HG03066 (cell line): ENCODE measurements around the gene CCSER1.
"Not testable (repeated sequence)": the region's sequence is repeated elsewhere in the genome, so short reads cannot be mapped to it uniquely, and the experiment has no call there.

Experiments
- ATAC-seq: cut with Tn5 transposase; IDR thresholded peaks from one replicate; pipeline ENCODE4 v1.9.1; 2021; ENCODE audit warnings: low read depth; ENCODE audit not compliant: unreplicated experiment

The CCSER1 gene

DNA sequence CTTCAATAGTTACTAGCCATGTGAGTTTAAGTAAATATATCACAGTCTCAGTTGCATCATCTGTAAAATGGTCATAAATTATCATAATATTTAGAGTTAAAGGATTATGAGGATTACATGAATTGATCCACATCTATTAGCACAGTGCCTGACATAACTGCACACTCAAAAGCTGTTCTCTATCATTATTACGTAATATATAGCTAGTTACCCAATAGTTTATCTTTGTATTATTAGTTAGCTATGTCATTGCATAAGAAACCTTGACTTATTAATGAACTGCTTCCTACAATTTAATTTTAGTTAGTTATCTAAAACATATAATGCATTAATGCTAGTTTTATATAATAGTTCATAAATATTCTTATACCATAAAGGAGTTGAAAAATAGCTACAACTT lies 1099.7 kb downstream of the CCSER1 start:
- ATAC-seq, result no peak

DNA sequence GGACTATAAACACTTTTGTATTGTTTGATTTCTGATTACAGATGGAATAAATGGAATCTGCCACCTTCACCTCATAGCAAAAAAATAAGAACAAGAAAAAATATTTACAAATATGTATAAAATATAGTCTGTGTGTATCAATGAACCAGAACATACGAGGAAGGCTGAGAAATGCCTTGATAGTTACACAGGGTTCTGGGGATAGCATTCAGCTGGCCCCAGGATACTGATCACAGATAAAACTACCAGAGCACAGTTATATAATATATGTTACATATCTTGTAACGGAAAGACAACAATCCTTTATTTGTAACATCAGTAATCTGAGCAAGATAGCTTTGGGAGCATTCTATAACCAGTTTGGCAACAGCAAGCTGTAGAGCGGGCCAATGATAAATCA lies 1101.5 kb downstream of the CCSER1 start:
- ATAC-seq, result no peak

DNA sequence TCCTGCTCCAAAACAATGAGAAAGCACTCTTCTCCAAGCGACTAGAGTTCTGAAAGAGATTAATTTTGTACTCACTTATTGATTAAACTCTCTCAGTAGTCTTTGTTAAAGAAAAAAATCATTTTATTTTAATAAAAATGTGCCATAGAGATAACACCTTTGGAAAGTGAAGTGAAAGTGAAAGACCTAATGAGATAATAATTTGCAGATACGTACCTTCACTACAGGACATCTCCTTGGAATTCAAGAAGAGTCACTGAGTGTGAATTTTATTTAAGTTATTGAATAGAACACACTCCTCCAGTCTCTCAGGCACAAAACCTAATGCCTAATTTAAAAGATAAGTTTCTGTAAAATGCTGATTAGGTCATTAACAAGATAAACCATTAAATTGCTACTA lies 1106.0 kb downstream of the CCSER1 start:
- ATAC-seq, result no peak

DNA sequence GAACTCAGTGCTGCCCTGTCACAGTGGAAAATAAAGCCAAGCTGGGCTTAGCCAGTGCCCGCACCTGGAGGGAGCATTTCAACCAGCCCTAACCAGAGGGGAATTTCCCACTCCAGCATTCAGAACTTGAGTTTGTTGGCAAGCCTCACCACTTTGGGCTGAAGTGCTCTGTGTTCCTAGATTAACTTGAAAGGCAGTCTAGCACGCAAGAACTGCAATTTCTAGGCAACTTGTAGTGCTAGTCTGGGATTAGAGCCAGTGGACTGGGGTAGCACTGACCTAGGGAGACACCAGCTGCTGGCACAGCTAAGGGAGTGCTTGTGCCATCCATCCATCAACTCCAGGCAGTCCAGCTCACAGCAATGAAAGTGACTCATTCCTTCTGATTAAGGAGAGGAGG lies 1115.9 kb downstream of the CCSER1 start:
- ATAC-seq, result no peak

- ATAC-seq, result no peak
Observed at GRCh38 chr4:91256043-91256442, 1128.8 kb downstream of the CCSER1 start.

DNA sequence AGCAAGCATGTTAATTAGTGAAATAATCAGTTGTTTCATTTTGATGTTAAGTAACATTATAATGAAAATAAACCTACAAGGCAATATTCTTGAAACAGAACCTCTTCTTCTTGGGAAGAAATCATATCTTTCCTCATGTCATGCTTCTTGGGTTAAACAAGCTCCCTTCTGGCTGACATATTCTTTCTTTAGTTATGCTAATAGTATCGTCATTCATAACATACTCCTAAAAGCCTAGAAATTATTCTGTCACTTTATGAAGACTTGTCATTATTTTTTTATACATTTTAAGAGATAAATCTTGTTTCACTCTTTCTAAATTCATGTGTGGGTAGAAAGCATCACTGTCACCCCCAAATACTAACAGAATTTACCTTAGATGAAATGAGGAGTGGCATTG lies 1129.6 kb downstream of the CCSER1 start:
- no peak for ATAC-seq

DNA sequence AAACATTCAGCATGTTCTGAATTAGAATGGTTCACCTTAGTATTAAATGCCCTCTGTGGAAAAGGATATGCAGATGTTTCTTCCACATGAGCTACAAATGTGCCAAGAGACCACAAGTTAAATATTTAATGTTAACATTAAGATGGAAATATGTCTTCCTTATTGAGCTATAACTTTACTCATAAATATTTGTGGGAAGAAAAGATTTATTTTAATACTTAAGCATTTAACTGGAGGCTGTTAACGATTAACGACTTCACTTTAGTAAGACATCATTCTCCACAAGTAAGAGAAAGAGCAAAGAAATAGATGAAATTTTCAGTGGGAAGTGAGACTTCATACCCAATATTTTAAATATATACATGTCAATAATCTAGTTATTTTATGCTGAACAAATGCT lies 1130.5 kb downstream of the CCSER1 start:
- ATAC-seq, result no peak

GRCh38 chr4:91258326-91258725 lies 1131.1 kb downstream of the CCSER1 start:
- ATAC-seq, result no peak

DNA sequence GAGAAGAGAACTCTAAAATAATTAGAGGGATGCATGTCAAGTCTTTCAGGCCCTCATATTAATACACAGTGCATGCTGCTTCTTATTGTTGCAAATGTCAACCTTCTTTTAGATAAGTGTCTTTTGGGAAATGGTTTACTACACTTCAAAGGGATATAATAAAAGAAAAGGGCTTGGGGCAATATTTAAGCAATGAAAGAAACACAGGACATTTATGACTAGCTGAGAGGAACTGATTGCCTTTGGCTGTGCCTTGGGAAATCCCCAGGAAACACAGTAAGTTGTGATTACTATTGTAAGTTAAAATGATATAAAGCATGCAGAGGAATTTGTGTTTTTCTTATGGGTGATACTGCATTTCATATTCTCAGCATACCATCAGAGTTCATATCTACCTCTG lies 1140.3 kb downstream of the CCSER1 start:
- ATAC-seq, result no peak

GRCh38 chr4:91268481-91268880 lies 1141.3 kb downstream of the CCSER1 start:
- not testable (repeated sequence) for ATAC-seq

GRCh38 chr4:91268913-91269312 lies 1141.7 kb downstream of the CCSER1 start:
- no peak for ATAC-seq

- no peak for ATAC-seq
Observed at GRCh38 chr4:91279899-91280298, 1152.7 kb downstream of the CCSER1 start.

- no peak for ATAC-seq
Observed at GRCh38 chr4:91280551-91281290, 1153.5 kb downstream of the CCSER1 start.

DNA sequence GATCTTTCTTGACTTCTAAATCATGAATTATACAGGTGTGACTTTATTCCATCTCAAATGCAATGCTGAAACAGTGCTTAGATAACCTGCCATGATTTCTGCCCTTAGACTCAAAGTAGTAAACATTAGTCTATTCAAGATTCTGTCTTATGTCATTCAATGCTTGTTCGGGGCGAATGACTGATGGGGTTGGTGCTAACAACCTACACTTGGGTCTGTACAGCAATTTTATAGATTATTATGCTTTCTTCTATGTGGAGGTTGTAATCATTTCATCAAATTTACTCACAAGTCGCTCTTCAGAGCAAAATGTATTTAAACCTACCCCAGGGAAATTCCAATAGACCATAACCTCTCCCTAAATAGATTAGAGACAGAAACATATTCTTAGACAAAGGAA lies 1155.0 kb downstream of the CCSER1 start:
- ATAC-seq, result no peak

- ATAC-seq, result no peak
Observed at GRCh38 chr4:91283726-91284230, 1156.6 kb downstream of the CCSER1 start.

- ATAC-seq, result no peak
Observed at GRCh38 chr4:91284480-91284879, 1157.3 kb downstream of the CCSER1 start.

GRCh38 chr4:91285487-91285886 lies 1158.3 kb downstream of the CCSER1 start:
- ATAC-seq, result no peak

DNA sequence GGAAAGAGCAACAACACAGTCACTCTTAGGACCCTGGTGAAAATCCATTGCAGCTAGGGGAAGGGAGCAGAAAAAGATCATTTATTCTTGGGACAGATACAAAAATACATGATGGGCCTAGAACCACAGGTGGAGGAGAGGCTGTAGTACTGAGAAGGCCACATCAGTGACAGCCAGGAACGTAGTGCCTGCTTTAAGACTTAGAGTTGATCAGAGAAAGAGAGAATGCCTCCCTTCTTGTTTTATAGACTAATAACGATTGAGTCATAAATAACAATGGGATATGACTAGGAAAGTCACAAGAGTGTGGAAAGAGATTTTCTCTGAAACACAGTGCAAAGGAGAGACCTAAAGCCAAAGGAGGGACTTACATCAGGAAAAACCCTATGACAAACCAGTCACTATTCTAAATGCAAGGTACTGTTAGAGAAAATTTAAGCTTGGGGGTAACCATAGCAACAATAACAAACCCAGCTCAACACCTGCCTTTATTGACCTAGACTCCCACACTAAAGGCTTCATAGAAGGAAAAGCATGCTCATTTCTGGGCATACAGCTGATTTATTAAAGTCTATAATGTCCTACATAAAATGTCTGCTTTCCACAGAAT lies 1161.6 kb downstream of the CCSER1 start:
- ATAC-seq, result no peak

DNA sequence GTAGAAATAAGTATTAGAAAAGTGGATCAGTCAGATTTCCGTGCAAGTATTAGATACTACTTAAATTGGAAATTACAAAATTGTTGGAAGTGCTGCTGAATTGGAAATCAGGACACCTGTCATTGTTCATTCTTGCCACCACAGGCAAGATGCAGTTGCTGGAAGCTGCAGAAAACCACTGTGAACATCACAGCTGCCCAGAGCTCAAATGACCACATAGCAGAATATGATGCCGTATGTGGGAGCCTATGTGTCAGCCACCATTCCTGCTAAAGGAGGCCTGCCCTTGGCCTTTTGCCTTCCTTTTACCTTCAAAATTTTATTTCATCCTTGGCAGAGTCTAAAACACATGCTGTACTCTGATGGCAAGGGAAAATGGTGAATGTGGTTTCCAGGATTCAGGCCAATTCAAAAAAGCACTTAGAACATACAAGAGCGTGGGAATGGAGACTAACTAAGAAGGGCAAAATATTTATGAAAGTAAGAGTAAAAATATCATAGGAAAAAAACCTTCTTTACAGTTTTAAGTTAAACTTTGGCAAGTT lies 1171.0 kb downstream of the CCSER1 start:
- no peak for ATAC-seq

DNA sequence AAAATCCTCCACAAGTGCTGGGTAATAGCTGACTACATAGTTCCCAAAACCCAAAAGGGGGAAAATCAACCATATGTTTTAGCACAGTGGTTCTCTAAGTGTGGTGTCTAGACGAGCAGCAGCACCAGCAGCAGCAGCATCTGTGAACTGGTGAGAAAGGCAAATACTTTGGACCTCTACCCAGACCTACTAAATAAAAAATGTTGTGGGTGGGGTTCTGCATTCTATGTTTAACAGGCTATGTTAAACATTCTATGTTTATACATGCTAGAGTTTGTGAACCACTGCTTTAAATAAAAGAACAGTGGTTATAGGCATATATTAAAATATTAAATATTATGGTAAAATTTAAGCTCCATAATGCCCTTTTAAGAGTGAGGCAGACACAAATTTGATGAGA lies 1171.6 kb downstream of the CCSER1 start:
- ATAC-seq, result no peak

GRCh38 chr4:91302120-91302519 lies 1174.9 kb downstream of the CCSER1 start:
- ATAC-seq, result no peak

- no peak for ATAC-seq
Observed at GRCh38 chr4:91304292-91304691, 1177.1 kb downstream of the CCSER1 start.
